Fibroblast of skin of scalp (primary cell): ENCODE results near the gene GOLGA8R. TPM values are rescaled to one million over a fixed set of nuclear protein-coding genes. Genes with fewer than 3 reads are reported as not detected.
"Not testable (repeated sequence)": the region's sequence is repeated elsewhere in the genome, so short reads cannot be mapped to it uniquely, and the experiment has no call there.

Experiments
- DNase-seq: peaks from one replicate; pipeline ENCODE4 v3.0.0-alpha.2; 2013
- polyA plus RNA-seq, 2 experiments: library from polyadenylated mRNA; unstranded; fragments of 120-200 nt; gene quantifications; one replicate each; pipeline ENCODE4 v1.2.1, GENCODE V29; 2013; ENCODE audit not compliant: insufficient read length in 2 of 2

Gene GOLGA8R
- 1.8 TPM for polyA plus RNA-seq (2013, experiment 1 of 2; ENCODE audit: insufficient read length)
- 1.9 TPM for polyA plus RNA-seq (2013, experiment 2 of 2; ENCODE audit: insufficient read length)

GRCh38 chr15:30414160-30414559 is at the start of gene GOLGA8R:
GOLGA8R (minus strand) TSS chr15:30414260; CDS start chr15:30414162, 98 bp downstream.
- not testable (repeated sequence) for DNase-seq

GRCh38 chr15:30463849-30464248 is 49.8 kb upstream of the GOLGA8R start:
- DNase-seq, result not testable (repeated sequence)

- not testable (repeated sequence) for DNase-seq
Measured at GRCh38 chr15:30462176-30462575, 48.1 kb upstream of the GOLGA8R start.

GRCh38 chr15:30452702-30453101 is 38.6 kb upstream of the GOLGA8R start:
- not testable (repeated sequence) for DNase-seq

GRCh38 chr15:30438348-30438747 is 24.3 kb upstream of the GOLGA8R start:
- DNase-seq, result not testable (repeated sequence)

- not testable (repeated sequence) for DNase-seq
Measured at GRCh38 chr15:30435878-30436277, 21.8 kb upstream of the GOLGA8R start.

- DNase-seq, result not testable (repeated sequence)
Measured at GRCh38 chr15:30420723-30421122, 6.7 kb upstream of the GOLGA8R start.

- DNase-seq, result not testable (repeated sequence)
Measured at GRCh38 chr15:30407636-30408035, 6.4 kb downstream of the GOLGA8R start.

- DNase-seq, result not testable (repeated sequence)
Measured at GRCh38 chr15:30398988-30399387, 15.1 kb downstream of the GOLGA8R start.

- not testable (repeated sequence) for DNase-seq
Measured at GRCh38 chr15:30393664-30393991, 20.4 kb downstream of the GOLGA8R start.

- not testable (repeated sequence) for DNase-seq
Measured at GRCh38 chr15:30392766-30393663, 21.0 kb downstream of the GOLGA8R start, which contains the start of gene CHRFAM7A. CHRFAM7A (minus strand) TSS chr15:30393540; CDS start chr15:30383351, 10,189 bp downstream.

- not testable (repeated sequence) for DNase-seq
Measured at GRCh38 chr15:30386318-30386887, 27.7 kb downstream of the GOLGA8R start.

GRCh38 chr15:30377082-30377413 is 37.0 kb downstream of the GOLGA8R start:
- DNase-seq, result not testable (repeated sequence)

- DNase-seq, result not testable (repeated sequence)
Measured at GRCh38 chr15:30376375-30377081, 37.5 kb downstream of the GOLGA8R start.

GRCh38 chr15:30375872-30376271 is 38.2 kb downstream of the GOLGA8R start:
- peak; percentile 0 for DNase-seq

GRCh38 chr15:30374862-30375261 is 39.2 kb downstream of the GOLGA8R start:
- DNase-seq, result not testable (repeated sequence)

GRCh38 chr15:30368271-30368670 is 45.8 kb downstream of the GOLGA8R start:
- not testable (repeated sequence) for DNase-seq

- not testable (repeated sequence) for DNase-seq
Measured at GRCh38 chr15:30367246-30367645, 46.8 kb downstream of the GOLGA8R start.

- DNase-seq, result not testable (repeated sequence)
Measured at GRCh38 chr15:30361404-30361803, 52.7 kb downstream of the GOLGA8R start.

- DNase-seq, result not testable (repeated sequence)
Measured at GRCh38 chr15:30360990-30361389, 53.1 kb downstream of the GOLGA8R start.

GRCh38 chr15:30355043-30355442 is 59.0 kb downstream of the GOLGA8R start:
- not testable (repeated sequence) for DNase-seq
